GM21528 (cell line): ENCODE data around the gene INSM1.

Experiments
- ATAC-seq: cut with Tn5 transposase; IDR thresholded peaks from one replicate; pipeline ENCODE4 v1.9.1; 2021; ENCODE audit warnings: mild to moderate bottlenecking, moderate library complexity; ENCODE audit not compliant: unreplicated experiment, low FRiP score

The INSM1 gene

DNA sequence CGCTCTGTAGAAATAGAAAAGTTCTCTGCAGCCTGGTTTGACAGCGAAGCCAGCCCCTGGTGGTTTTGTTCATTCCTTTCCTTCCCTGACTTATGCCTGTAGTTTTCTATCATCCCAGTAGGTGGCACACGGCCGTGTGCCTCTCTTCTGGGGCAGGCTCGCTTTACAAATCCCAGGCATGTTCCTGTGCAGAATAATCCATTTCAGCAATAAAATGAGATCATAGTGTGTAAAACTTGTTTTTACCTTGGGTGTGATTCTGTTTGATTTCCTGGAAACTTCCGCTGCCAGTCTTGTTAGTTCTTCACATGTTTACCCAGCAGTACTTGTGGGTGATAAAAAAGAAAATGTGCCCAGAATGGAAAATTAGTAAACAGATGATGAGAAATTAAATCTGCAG is 7.4 kb upstream of the INSM1 start:
- ATAC-seq, result no peak

- no peak for ATAC-seq
Measured at GRCh38 chr20:20362774-20363433, 5.0 kb upstream of the INSM1 start.

GRCh38 chr20:20363434-20363798 is 4.5 kb upstream of the INSM1 start:
- no peak for ATAC-seq

- no peak for ATAC-seq
Measured at GRCh38 chr20:20363799-20364592, 3.9 kb upstream of the INSM1 start.

- ATAC-seq, result no peak
Measured at GRCh38 chr20:20364593-20365479, 3.1 kb upstream of the INSM1 start.

- no peak for ATAC-seq
Measured at GRCh38 chr20:20365480-20366161, 2.3 kb upstream of the INSM1 start.

DNA sequence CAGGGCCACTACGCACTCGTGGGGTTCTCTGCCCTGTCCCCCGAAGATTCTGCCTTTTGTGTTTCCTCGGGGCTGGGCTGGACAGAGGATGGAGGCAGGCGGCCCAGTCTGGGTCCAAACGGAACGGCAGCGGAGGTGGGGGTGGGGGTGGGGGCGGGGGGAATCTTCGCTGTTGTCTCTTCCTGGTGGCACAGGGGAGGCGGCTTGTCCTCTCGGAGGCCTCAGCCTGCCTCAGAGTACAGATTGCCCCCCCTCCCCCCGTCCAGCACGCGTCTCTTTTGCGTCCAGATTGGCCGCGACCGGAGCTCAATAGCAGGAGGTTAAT is 1.4 kb upstream of the INSM1 start:
- ATAC-seq, result no peak

DNA sequence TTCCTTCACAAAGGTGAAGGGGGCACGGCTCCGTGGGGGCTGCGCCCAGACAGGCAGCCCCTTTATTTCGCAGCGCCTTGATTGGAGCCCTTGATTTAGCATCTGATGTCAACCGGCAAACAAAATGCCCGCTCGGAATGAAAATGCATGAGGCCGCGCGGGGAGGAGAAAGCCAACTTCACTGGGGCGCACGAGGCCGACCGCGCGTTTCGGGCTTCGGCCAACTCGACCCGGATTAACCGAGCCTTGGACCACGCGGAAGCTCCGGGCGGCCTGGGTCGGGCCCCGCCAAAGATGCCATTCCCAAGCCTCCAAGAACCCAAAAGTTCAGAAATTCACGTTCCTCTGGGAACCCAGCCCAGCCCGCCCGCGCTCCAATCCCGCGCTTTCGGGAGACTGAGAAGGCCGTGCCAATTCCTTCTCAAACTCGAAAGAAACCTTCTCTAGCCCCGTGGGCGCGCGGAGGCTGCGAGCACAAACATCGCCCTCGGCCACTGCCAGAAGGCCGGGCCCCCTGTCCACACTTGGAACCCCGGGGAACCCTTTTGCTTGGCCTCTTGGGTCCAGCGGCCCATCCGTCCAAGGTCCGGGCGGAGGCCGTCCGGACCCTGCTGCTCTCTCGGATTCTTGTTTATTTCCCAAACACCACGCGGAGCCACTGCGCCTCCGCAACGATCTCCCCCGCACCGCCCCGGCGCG is 879 bp upstream of the INSM1 start:
- ATAC-seq, result no peak

GRCh38 chr20:20368418-20369249 is 730 bp downstream of the INSM1 start:
- ATAC-seq, result no peak

- no peak for ATAC-seq
Measured at GRCh38 chr20:20369250-20370093, 1.6 kb downstream of the INSM1 start.

- no peak for ATAC-seq
Measured at GRCh38 chr20:20370094-20370575, 2.2 kb downstream of the INSM1 start.

GRCh38 chr20:20371083-20371482 is 3.2 kb downstream of the INSM1 start:
- ATAC-seq, result no peak

DNA sequence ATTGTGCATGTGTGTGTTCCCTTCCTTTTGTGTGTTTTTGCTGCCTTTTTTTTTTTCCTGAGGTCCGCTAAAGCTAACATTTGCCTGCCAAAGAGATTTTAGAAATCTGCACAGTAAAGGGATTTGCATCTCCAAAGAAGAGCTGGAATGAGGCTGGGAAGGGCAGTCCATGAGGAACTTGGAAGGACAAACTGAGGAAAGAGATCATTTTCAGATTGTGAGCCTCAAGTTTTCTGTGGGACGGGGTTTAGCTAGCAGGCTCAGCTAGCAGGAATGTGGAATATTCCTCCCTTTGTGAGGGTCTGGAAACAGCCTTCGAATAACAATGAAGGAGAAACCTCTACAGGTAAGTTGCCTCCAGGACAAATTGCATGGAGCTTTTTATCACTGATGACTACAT is 3.8 kb downstream of the INSM1 start:
- ATAC-seq, result no peak

- ATAC-seq, result no peak
Measured at GRCh38 chr20:20373091-20373571, 5.2 kb downstream of the INSM1 start.

DNA sequence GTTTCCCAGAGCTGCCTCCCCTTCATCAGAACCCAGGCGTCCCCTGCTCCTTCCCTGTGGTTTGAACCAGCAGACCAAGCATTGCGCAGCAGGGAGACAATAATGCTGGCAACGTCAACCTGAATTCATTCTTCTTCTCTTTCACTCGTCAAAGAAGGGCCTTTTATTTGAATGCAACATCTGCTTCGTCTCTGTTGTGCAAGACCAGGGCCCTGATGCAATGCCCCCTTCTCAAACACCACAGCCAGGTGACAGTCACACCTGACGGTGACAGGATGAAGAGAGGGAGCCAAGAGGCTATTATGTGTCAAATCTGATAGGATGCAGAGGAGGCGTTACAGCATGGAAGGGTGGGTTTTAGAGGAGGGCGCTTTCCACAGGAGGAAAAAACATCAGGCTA is 8.0 kb downstream of the INSM1 start:
- no peak for ATAC-seq

GRCh38 chr20:20386192-20386591 is 18.3 kb downstream of the INSM1 start:
- no peak for ATAC-seq

DNA sequence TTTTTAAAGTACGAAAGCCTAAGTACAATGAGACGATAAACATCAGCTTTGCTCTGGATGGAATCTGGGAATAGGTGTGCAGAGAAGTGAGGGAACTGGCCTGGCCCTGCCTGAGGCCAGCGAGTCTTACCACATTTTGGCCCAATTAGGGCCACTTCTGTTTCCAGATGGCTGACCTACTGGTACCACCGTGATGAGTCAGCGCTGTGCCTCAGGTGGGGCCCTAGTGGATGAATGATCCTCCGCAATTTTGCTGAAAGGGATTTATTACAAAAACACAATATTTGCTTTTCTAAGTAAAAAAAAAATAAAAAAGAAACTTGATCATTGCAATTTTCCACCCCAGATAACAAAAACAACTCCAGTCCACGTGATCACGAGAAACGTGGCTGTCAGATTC is 22.5 kb downstream of the INSM1 start:
- no peak for ATAC-seq

- no peak for ATAC-seq
Measured at GRCh38 chr20:20391115-20391514, 23.2 kb downstream of the INSM1 start.
